ENCODE results near the gene CNOT11. TPM values are rescaled to one million over a fixed set of nuclear protein-coding genes. Genes with fewer than 3 reads are reported as not detected.

The CNOT11 gene
- polyA plus RNA-seq, 1 experiment, result 63.0 TPM

DNA sequence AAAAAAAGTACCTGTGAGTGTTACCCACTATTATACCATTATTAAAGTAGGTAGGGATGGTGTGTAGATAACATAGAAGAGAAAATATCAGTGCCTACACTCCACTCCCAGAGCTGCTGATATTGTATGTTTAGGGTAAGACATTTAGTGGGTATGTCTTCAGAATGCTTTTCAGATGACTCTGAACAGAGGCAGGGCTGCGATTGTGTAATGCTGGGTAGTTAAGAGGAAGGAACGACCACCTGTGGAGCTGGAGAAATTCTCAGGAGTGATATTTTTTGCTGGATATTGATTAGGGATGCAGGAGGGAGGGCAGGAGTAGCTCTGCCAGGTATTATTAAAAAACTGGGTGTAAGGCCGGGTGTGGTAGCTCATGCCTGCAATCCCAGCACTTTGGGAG is 2.8 kb downstream of the CNOT11 start:
- DNase-seq (ENCODE audit: low read depth), result no peak
- H3K4me3 ChIP-seq (ENCODE audit: low read depth, low read length), result no peak overlapping the region
- no peaks in the 10 kb centered on the region for H3K27me3 ChIP-seq (ENCODE audit: control insufficient read depth, insufficient read depth, low read length)
- CTCF ChIA-PET, result interaction anchor here (0.6 kb wide), 1 partner anchor 124 kb away, joined by 4 read pairs; no protein-coding TSS in a partner anchor
- H3K36me3 ChIP-seq (ENCODE audit: control insufficient read depth, insufficient read depth, low read length), result no peaks in the 10 kb centered on the region
- no peak for TF ChIP-seq CTCF (IDR thresholded peaks at IDR 0.05; ENCODE audit: insufficient read depth, low read depth, low read length)
- POLR2A ChIA-PET, result no interaction called here

- DNase-seq (ENCODE audit: low read depth), result no peak
- H3K36me3 ChIP-seq (ENCODE audit: control insufficient read depth, insufficient read depth, low read length), result no peaks in the 10 kb centered on the region; the same call in 1 of the 2 replicates
- CTCF ChIA-PET, result no interaction called here
- POLR2A ChIA-PET, result no interaction called here
- no peak for TF ChIP-seq CTCF (IDR thresholded peaks at IDR 0.05; ENCODE audit: insufficient read depth, low read depth, low read length)
- no peaks in the 10 kb centered on the region for H3K27me3 ChIP-seq (ENCODE audit: control insufficient read depth, insufficient read depth, low read length)
- H3K4me3 ChIP-seq (ENCODE audit: low read depth, low read length), result no peak overlapping the region
These were observed 3.6 kb downstream of the CNOT11 start for GRCh38 chr2:101256316-101256715.

DNA sequence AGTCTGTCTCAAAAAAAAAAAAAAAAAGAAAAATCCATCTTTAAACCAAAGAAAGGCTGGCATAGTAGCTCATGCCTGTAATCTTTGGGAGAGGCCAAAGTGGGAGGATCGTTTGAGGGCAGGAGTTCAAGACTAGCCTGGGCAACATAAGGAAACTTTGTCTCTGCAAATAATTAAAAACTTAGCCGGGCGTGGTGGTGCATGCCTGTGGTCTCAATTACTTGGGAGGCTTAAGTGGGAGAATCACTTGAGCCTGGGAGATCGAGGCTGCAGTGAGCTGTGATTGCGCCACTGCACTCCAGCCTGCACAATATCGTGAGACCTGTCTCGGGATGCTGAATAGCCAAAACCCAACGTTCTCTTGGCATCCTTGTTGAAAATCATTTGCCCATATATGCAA is 6.1 kb downstream of the CNOT11 start:
- no peaks in the 10 kb centered on the region; the same call in 1 of the 2 replicates for H3K36me3 ChIP-seq (ENCODE audit: control insufficient read depth, insufficient read depth, low read length)
- no peak overlapping the region for H3K4me3 ChIP-seq (ENCODE audit: low read depth, low read length)
- POLR2A ChIA-PET, result interaction anchor here (0.6 kb wide), 1 partner anchor 563 kb away, joined by 18 read pairs; no protein-coding TSS in a partner anchor
- no peaks in the 10 kb centered on the region for H3K27me3 ChIP-seq (ENCODE audit: control insufficient read depth, insufficient read depth, low read length)
- TF ChIP-seq CTCF (IDR thresholded peaks at IDR 0.05; ENCODE audit: insufficient read depth, low read depth, low read length), result no peak
- CTCF ChIA-PET, result no interaction called here
- DNase-seq (ENCODE audit: low read depth), result no peak

GRCh38 chr2:101262142-101262541 is 9.5 kb downstream of the CNOT11 start:
- DNase-seq (ENCODE audit: low read depth), result no peak
- ChIA-PET POLR2A (no interaction called here), CTCF (no interaction called here)
- H3K4me3 ChIP-seq (ENCODE audit: low read depth, low read length), result no peak overlapping the region
- H3K27me3 ChIP-seq (ENCODE audit: control insufficient read depth, insufficient read depth, low read length), result no peaks in the 10 kb centered on the region
- H3K36me3 ChIP-seq (ENCODE audit: control insufficient read depth, insufficient read depth, low read length), result peaks cover 6% of the 10 kb centered on the region
- no peak for TF ChIP-seq CTCF (IDR thresholded peaks at IDR 0.05; ENCODE audit: insufficient read depth, low read depth, low read length)

DNA sequence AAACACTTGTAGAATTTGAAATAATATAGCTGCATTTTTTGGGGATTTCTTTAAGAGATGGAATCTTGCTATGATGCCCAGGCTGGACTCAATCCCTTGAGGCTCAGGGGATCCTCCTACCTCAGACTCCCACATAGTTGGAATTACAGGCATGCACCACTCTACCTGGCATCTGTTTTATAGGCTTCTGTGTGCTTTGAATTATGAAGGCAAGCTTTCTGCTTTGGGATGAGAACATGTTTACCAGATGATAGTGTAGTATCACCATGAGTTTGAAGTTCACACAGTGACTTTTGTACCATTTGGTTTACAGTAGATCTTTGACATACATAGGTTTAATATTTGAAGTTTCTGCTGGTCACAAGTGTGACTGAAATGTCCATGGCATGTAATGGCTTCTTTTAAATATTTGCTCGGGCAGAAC is 10.7 kb downstream of the CNOT11 start:
- ChIA-PET CTCF (no interaction called here), POLR2A (no interaction called here)
- H3K4me3 ChIP-seq (ENCODE audit: low read depth, low read length), result no peak overlapping the region
- no peaks in the 10 kb centered on the region for H3K27me3 ChIP-seq (ENCODE audit: control insufficient read depth, insufficient read depth, low read length)
- no peak for TF ChIP-seq CTCF (IDR thresholded peaks at IDR 0.05; ENCODE audit: insufficient read depth, low read depth, low read length)
- DNase-seq (ENCODE audit: low read depth), result no peak
- H3K36me3 ChIP-seq (ENCODE audit: control insufficient read depth, insufficient read depth, low read length), result peaks cover 6% of the 10 kb centered on the region

Data from BJ (cell line).